HEK293 (cell line): ENCODE measurements around the gene ANXA3.

Experiments used
- CTCF ChIA-PET: fragments of 350-600 bp; formaldehyde crosslinking; extraction: SDS; loops from one replicate; lab custom pipeline; 2021; ENCODE audit warnings: antibody characterized with exemption; lab: Yijun Ruan, JAX
- POLR2A ChIA-PET: fragments of 300-600 bp; formaldehyde crosslinking; extraction: SDS; loops from one replicate; lab custom pipeline; 2020; ENCODE audit warnings: antibody characterized with exemption, inconsistent platforms; lab: Yijun Ruan, JAX
- H3K27ac ChIP-seq: fragments of 200-500 bp; sonication (Bioruptor generic); 2 replicates; pipeline ENCODE4 v1.5.1; 2014; ENCODE audit warnings: low read depth, low read length, control low read depth, inconsistent platforms; ENCODE audit errors: extremely low read depth
- H3K36me3 ChIP-seq, 2 experiments: fragments of 200-500 bp in 1 of 2; sonication (Bioruptor generic) in 1 of 2; 1 replicate in 1 of 2; 2 replicates in 1 of 2; pipeline ENCODE4 v1.5.1; 2014 to 2017; ENCODE audit warnings: inconsistent platforms in 2 of 2, low read length in 2 of 2; ENCODE audit not compliant: control insufficient read depth in 2 of 2, insufficient read depth in 1 of 2
- H3K4me1 ChIP-seq: fragments of 200-500 bp; sonication (Bioruptor generic); 2 replicates; pipeline ENCODE4 v1.5.1; 2014; ENCODE audit warnings: mild to moderate bottlenecking, low read length, inconsistent platforms; ENCODE audit not compliant: control insufficient read depth, insufficient read depth
- H3K4me3 ChIP-seq: 2 replicates; pipeline ENCODE4 v1.5.1; 2011; ENCODE audit warnings: low read depth, mild to moderate bottlenecking, control low read depth, low read length, moderate library complexity
- H3K9me3 ChIP-seq: fragments of 200-500 bp; sonication (Bioruptor generic); 2 replicates; pipeline ENCODE4 v1.5.1; 2014; ENCODE audit warnings: low read depth, low read length, inconsistent platforms; ENCODE audit not compliant: control insufficient read depth, insufficient read depth
- BCL11A ChIP-seq: fragments of 450-650 bp; formaldehyde crosslinking; IDR thresholded peaks from 2 replicates; pipeline ENCODE4 v1.5.1; 2016; ENCODE audit warnings: low read depth, missing biosample characterization, missing genetic modification characterization
- HOXC10 ChIP-seq: sonication (generic); formaldehyde crosslinking; IDR thresholded peaks from 2 replicates; pipeline ENCODE4 v1.8.1; 2023; ENCODE audit warnings: mild to moderate bottlenecking, missing genetic modification reagents
- IKZF3 ChIP-seq: fragments of 450-650 bp; IDR thresholded peaks from 2 replicates; pipeline ENCODE4 v1.5.0; 2018; ENCODE audit warnings: missing biosample characterization, mild to moderate bottlenecking, missing genetic modification characterization, moderate library complexity
- INSM2 ChIP-seq: fragments of 450-650 bp; formaldehyde crosslinking; IDR thresholded peaks from 2 replicates; pipeline ENCODE4 v1.5.1; 2016; ENCODE audit warnings: missing biosample characterization, missing genetic modification characterization
- KLF10 ChIP-seq: fragments of 450-650 bp; IDR thresholded peaks from 2 replicates; pipeline ENCODE4 v1.5.1; 2018; ENCODE audit warnings: missing biosample characterization, mild to moderate bottlenecking, missing genetic modification characterization
- SCRT2 ChIP-seq: fragments of 450-650 bp; formaldehyde crosslinking; IDR thresholded peaks from 2 replicates; pipeline ENCODE4 v1.5.1; 2016; ENCODE audit warnings: missing biosample characterization, missing genetic modification characterization
- SETDB1 ChIP-seq: IDR thresholded peaks from one replicate; pipeline ENCODE4 v1.6.1; 2017; ENCODE audit warnings: mild to moderate bottlenecking, low read length, moderate library complexity, mixed read lengths; ENCODE audit not compliant: insufficient read length
- TRIM28 ChIP-seq: IDR thresholded peaks from 2 replicates; pipeline ENCODE4 v1.6.1; 2011; ENCODE audit warnings: low read length, control low read depth, borderline replicate concordance
- ZFP69B ChIP-seq: fragments of 450-650 bp; formaldehyde crosslinking; IDR thresholded peaks from 2 replicates; pipeline ENCODE4 v1.5.1; 2016; ENCODE audit warnings: missing biosample characterization, missing genetic modification characterization
- ZNF16 ChIP-seq: fragments of 450-650 bp; formaldehyde crosslinking; IDR thresholded peaks from 2 replicates; pipeline ENCODE4 v1.5.1; 2016; ENCODE audit warnings: low read depth, missing biosample characterization, missing genetic modification characterization
- ZNF169 ChIP-seq: fragments of 450-650 bp; formaldehyde crosslinking; IDR thresholded peaks from 2 replicates; pipeline ENCODE4 v1.5.1; 2016; ENCODE audit warnings: missing biosample characterization, missing genetic modification characterization
- ZNF214 ChIP-seq: fragments of 450-650 bp; formaldehyde crosslinking; IDR thresholded peaks from 2 replicates; pipeline ENCODE4 v1.5.1; 2017; ENCODE audit warnings: missing biosample characterization, mild to moderate bottlenecking, missing genetic modification characterization, borderline replicate concordance
- ZNF223 ChIP-seq: fragments of 450-650 bp; formaldehyde crosslinking; IDR thresholded peaks from 2 replicates; pipeline ENCODE4 v1.5.1; 2016; ENCODE audit warnings: missing biosample characterization, missing genetic modification characterization
- ZNF23 ChIP-seq: fragments of 450-650 bp; formaldehyde crosslinking; IDR thresholded peaks from 2 replicates; pipeline ENCODE4 v1.5.1; 2016; ENCODE audit warnings: missing biosample characterization, missing genetic modification characterization, borderline replicate concordance
- ZNF354C ChIP-seq: fragments of 450-650 bp; formaldehyde crosslinking; IDR thresholded peaks from 2 replicates; pipeline ENCODE4 v1.5.1; 2016; ENCODE audit warnings: missing biosample characterization, missing genetic modification characterization, low read depth, borderline replicate concordance
- ZNF426 ChIP-seq: fragments of 450-650 bp; formaldehyde crosslinking; IDR thresholded peaks from 2 replicates; pipeline ENCODE4 v1.5.1; 2017; ENCODE audit warnings: missing biosample characterization, missing genetic modification characterization, mild to moderate bottlenecking, inconsistent platforms, moderate library complexity
- ZNF555 ChIP-seq: fragments of 450-650 bp; formaldehyde crosslinking; conservative IDR thresholded peaks from 2 replicates; pipeline ENCODE4 v1.5.1; 2017; ENCODE audit warnings: missing biosample characterization, mild to moderate bottlenecking, missing genetic modification characterization, inconsistent platforms
- ZNF624 ChIP-seq: fragments of 450-650 bp; formaldehyde crosslinking; IDR thresholded peaks from 2 replicates; pipeline ENCODE4 v1.5.1; 2017; ENCODE audit warnings: missing biosample characterization, missing genetic modification characterization
- ZNF658 ChIP-seq: fragments of 450-650 bp; formaldehyde crosslinking; IDR thresholded peaks from 2 replicates; pipeline ENCODE4; 2016; ENCODE audit warnings: missing biosample characterization, missing genetic modification characterization
- ZNF670 ChIP-seq: fragments of 450-650 bp; formaldehyde crosslinking; IDR thresholded peaks from 2 replicates; pipeline ENCODE4 v1.5.1; 2016; ENCODE audit warnings: missing biosample characterization, missing genetic modification characterization, low read depth
- TF ChIP-seq, protein P1 (sequence below): fragments of 450-650 bp; formaldehyde crosslinking; IDR thresholded peaks from 2 replicates; pipeline ENCODE4 v1.5.1; 2017; ENCODE audit warnings: missing biosample characterization, missing genetic modification characterization
- TF ChIP-seq, protein P2 (sequence below): fragments of 450-650 bp; formaldehyde crosslinking; IDR thresholded peaks from 2 replicates; pipeline ENCODE4 v1.5.1; 2017; ENCODE audit warnings: missing biosample characterization, missing genetic modification characterization
- TF ChIP-seq, protein P3 (sequence below): fragments of 450-650 bp; formaldehyde crosslinking; IDR thresholded peaks from 2 replicates; pipeline ENCODE4 v1.5.1; 2016; ENCODE audit warnings: missing biosample characterization, missing genetic modification characterization
- TF ChIP-seq, protein P4 (sequence below): fragments of 450-650 bp; formaldehyde crosslinking; IDR thresholded peaks from 2 replicates; pipeline ENCODE4 v1.5.0; 2017; ENCODE audit warnings: missing biosample characterization, missing genetic modification characterization, borderline replicate concordance

Gene ANXA3

DNA sequence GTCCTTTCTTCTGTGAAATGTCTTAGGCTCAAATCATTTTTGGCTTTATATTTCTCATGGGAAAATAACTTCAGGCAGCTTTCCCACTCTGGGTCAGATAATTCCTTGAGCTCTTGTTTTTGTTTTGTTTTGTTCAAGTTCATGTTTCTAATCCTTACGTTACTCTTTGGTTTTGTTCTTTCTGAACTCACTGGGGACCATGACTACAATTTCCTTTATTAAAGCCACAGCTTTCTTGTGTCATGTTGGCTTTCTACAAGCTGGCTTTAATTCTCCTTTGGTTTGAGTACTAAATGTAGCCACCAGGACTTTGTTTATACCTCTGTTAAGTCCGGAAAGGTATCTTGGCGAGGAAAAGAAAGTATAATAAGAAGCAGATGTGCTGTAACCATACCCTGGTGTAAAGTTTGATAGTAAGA lies 30.8 kb upstream of the ANXA3 start:
- POLR2A ChIA-PET = no interaction called here
- CTCF ChIA-PET = interaction anchor here (0.7 to 1.0 kb wide), 2 partner anchors 277 to 527 kb away, joined by 4 to 5 read pairs; no protein-coding TSS in a partner anchor

DNA sequence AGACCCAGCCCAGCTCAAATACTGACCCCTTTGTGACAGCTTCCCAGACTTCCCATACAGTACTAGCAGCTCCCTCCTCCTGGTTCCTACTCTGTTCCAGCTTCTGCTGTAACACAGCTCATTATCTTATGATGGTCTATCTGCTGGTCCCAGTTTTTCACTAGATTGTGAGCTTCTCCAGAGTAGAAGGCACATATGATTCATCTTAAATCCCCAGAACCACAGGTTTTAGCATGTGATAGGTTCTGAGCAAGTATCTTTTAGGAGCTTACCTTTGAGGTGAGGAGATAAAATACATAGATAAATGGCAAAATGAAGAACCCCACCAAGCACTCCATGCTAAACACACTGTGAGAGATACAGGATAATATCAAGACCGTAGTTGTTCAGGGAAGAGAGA lies 27.6 kb upstream of the ANXA3 start:
- Histone ChIP-seq H3K4me1 (no peaks in the 10 kb centered on the region), H3K4me3 (no peak overlapping the region), H3K27ac (no peak overlapping the region), H3K36me3 (peaks cover 0 to 15% of the 10 kb centered on the region in 2 experiments; a peak in 1 of 3 replicates), H3K9me3 (no peaks in the 10 kb centered on the region)
- ChIA-PET CTCF (no interaction called here), POLR2A (no interaction called here)
- no peak for TF ChIP-seq KLF10 (tag by site-specific recombination)
- no peak for TF ChIP-seq ZNF555
- no peak for TF ChIP-seq TRIM28
- no peak for TF ChIP-seq ZNF223
- TF ChIP-seq INSM2 (tag by site-specific recombination) = no peak
- no peak for TF ChIP-seq ZNF658 (tag by site-specific recombination)
- TF ChIP-seq, protein P1, sequence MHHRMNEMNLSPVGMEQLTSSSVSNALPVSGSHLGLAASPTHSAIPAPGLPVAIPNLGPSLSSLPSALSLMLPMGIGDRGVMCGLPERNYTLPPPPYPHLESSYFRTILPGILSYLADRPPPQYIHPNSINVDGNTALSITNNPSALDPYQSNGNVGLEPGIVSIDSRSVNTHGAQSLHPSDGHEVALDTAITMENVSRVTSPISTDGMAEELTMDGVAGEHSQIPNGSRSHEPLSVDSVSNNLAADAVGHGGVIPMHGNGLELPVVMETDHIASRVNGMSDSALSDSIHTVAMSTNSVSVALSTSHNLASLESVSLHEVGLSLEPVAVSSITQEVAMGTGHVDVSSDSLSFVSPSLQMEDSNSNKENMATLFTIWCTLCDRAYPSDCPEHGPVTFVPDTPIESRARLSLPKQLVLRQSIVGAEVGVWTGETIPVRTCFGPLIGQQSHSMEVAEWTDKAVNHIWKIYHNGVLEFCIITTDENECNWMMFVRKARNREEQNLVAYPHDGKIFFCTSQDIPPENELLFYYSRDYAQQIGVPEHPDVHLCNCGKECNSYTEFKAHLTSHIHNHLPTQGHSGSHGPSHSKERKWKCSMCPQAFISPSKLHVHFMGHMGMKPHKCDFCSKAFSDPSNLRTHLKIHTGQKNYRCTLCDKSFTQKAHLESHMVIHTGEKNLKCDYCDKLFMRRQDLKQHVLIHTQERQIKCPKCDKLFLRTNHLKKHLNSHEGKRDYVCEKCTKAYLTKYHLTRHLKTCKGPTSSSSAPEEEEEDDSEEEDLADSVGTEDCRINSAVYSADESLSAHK (tag by site-specific recombination) = no peak
- TF ChIP-seq ZNF670 (tag by site-specific recombination) = no peak
- TF ChIP-seq ZNF23 (tag by site-specific recombination) = no peak
- no peak for TF ChIP-seq SCRT2 (tag by site-specific recombination)
- TF ChIP-seq ZNF16 (tag by site-specific recombination) = no peak
- TF ChIP-seq IKZF3 (tag by site-specific recombination) = no peak
- TF ChIP-seq, protein P2, sequence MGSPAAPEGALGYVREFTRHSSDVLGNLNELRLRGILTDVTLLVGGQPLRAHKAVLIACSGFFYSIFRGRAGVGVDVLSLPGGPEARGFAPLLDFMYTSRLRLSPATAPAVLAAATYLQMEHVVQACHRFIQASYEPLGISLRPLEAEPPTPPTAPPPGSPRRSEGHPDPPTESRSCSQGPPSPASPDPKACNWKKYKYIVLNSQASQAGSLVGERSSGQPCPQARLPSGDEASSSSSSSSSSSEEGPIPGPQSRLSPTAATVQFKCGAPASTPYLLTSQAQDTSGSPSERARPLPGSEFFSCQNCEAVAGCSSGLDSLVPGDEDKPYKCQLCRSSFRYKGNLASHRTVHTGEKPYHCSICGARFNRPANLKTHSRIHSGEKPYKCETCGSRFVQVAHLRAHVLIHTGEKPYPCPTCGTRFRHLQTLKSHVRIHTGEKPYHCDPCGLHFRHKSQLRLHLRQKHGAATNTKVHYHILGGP = no peak
- TF ChIP-seq SETDB1 = no peak
- no peak for TF ChIP-seq ZNF169 (tag by site-specific recombination)
- no peak for TF ChIP-seq ZNF354C (tag by site-specific recombination)

More for the DNA sequence above, 30.8 kb upstream of the ANXA3 start:
- TF ChIP-seq ZNF624 (tag by site-specific recombination) = no peak
- no peak for TF ChIP-seq ZNF214 (tag by site-specific recombination)
- no peak for TF ChIP-seq INSM2 (tag by site-specific recombination)
- TF ChIP-seq ZFP69B (tag by site-specific recombination) = no peak
- TF ChIP-seq ZNF426 = no peak
- TF ChIP-seq HOXC10 (CRISPR knock-in tag) = no peak
- TF ChIP-seq BCL11A (tag by site-specific recombination) = no peak
- TF ChIP-seq, protein P3, sequence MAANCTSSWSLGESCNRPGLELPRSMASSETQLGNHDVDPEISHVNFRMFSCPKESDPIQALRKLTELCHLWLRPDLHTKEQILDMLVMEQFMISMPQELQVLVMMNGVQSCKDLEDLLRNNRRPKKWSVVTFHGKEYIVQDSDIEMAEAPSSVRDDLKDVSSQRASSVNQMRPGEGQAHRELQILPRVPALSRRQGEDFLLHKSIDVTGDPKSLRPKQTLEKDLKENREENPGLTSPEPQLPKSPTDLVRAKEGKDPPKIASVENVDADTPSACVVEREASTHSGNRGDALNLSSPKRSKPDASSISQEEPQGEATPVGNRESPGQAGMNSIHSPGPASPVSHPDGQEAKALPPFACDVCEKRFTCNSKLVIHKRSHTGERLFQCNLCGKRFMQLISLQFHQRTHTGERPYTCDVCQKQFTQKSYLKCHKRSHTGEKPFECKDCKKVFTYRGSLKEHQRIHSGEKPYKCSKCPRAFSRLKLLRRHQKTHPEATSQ (tag by site-specific recombination) = no peak
- TF ChIP-seq, protein P4, sequence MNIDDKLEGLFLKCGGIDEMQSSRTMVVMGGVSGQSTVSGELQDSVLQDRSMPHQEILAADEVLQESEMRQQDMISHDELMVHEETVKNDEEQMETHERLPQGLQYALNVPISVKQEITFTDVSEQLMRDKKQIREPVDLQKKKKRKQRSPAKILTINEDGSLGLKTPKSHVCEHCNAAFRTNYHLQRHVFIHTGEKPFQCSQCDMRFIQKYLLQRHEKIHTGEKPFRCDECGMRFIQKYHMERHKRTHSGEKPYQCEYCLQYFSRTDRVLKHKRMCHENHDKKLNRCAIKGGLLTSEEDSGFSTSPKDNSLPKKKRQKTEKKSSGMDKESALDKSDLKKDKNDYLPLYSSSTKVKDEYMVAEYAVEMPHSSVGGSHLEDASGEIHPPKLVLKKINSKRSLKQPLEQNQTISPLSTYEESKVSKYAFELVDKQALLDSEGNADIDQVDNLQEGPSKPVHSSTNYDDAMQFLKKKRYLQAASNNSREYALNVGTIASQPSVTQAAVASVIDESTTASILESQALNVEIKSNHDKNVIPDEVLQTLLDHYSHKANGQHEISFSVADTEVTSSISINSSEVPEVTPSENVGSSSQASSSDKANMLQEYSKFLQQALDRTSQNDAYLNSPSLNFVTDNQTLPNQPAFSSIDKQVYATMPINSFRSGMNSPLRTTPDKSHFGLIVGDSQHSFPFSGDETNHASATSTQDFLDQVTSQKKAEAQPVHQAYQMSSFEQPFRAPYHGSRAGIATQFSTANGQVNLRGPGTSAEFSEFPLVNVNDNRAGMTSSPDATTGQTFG (tag by site-specific recombination) = no peak
- Histone ChIP-seq H3K4me1 (no peaks in the 10 kb centered on the region), H3K27ac (no peak overlapping the region), H3K4me3 (no peak overlapping the region), H3K9me3 (no peaks in the 10 kb centered on the region), H3K36me3 (peaks cover 0 to 10% of the 10 kb centered on the region in 2 experiments; a peak in 1 of 3 replicates)
